HFFc6 (cell line): Measurements from ENCODE around the gene TMEM273. TPM values are rescaled to one million over a fixed set of nuclear protein-coding genes. Genes with fewer than 3 reads are reported as not detected.

Experiments
- DNase-seq: peaks from one replicate; pipeline ENCODE4 v3.0.0-alpha.2; 2018
- H3K27ac Mint-ChIP-seq: 2 replicates; pipeline ENCODE4 v1.8.0; 2020; ENCODE audit warnings: mild to moderate bottlenecking, mixed read lengths
- H3K27me3 Mint-ChIP-seq: 2 replicates; pipeline ENCODE4 v1.8.0; 2021; ENCODE audit warnings: mild to moderate bottlenecking, moderate library complexity, mixed read lengths; ENCODE audit not compliant: insufficient read depth
- H3K36me3 Mint-ChIP-seq: 2 replicates; pipeline ENCODE4 v1.8.0; 2021; ENCODE audit warnings: low read depth, mixed read lengths
- H3K4me1 Mint-ChIP-seq: 2 replicates; pipeline ENCODE4 v1.8.0; 2020; ENCODE audit warnings: low read depth, mixed read lengths
- H3K4me3 Mint-ChIP-seq: 2 replicates; pipeline ENCODE4 v1.8.0; 2020; ENCODE audit warnings: mild to moderate bottlenecking, moderate library complexity, mixed read lengths
- H3K9me3 Mint-ChIP-seq: 2 replicates; pipeline ENCODE4 v1.8.0; 2020; ENCODE audit warnings: mild to moderate bottlenecking, mixed read lengths
- total RNA-seq, 6 experiments: library from RNA; stranded (reverse); fragmentation: NEBNext Ultra II Directional; extraction: Animal tissue kit (Norgen Biotek cat#: 25700); gene quantifications; 2 replicates in 1 of 6; 3 replicates in 5 of 6; pipeline ENCODE4 v1.2.3, GENCODE V29; 2021
- TF ChIP-seq, protein P1 (sequence below): fragments of 200-600 bp; sonication (generic); IDR thresholded peaks from 2 replicates; pipeline ENCODE4 v1.5.0; 2021; ENCODE audit warnings: antibody characterized with exemption, mild to moderate bottlenecking

The TMEM273 gene
- total RNA-seq, 6 experiments from 2014 or later = not detected

DNA sequence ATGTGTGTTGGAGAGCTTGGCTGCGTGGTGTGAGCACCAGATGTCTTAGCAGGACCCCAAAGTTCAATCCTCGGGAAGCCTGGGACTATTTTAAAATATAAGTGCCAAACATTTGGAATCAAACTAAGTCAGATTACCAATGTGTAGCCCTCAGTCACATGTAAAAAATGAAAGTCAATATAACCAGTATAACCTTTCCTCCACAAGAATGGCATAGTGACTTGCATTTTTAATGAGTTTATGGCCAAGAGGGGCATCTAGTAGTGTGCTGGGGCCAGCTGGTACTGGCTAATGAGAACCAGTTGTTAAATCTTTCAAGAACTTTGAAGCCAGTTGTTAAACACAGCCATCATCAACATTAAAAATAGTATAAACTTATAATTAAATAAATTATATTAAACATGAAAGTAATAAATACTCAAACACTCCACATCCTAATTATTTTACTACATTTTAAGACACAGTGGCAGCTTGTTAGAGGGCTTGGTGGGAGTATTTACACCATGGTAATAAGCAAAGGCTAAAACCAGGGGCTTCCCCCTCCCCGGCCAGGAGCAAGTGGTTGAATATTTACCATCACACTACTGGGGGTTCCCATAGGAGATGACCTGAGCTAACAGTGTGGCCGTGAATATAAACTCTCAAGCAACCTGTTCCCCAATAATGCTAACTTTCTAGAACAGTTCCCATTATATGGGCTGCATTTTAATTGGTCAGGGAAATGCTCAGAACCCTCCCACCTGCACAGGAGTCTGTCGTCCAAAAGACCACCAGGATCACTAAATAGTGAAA lies 46.5 kb downstream of the TMEM273 start:
- Mint-ChIP-seq H3K27ac (peak overlapping the region; percentile 95), H3K27me3 (peaks cover 17% of the 10 kb centered on the region), H3K9me3 (no peaks in the 10 kb centered on the region), H3K4me3 (peak overlapping the region; percentile 33; the same call in 1 of the 2 replicates), H3K4me1 (peaks cover 39% of the 10 kb centered on the region), H3K36me3 (no peaks in the 10 kb centered on the region)
- TF ChIP-seq, protein P1, sequence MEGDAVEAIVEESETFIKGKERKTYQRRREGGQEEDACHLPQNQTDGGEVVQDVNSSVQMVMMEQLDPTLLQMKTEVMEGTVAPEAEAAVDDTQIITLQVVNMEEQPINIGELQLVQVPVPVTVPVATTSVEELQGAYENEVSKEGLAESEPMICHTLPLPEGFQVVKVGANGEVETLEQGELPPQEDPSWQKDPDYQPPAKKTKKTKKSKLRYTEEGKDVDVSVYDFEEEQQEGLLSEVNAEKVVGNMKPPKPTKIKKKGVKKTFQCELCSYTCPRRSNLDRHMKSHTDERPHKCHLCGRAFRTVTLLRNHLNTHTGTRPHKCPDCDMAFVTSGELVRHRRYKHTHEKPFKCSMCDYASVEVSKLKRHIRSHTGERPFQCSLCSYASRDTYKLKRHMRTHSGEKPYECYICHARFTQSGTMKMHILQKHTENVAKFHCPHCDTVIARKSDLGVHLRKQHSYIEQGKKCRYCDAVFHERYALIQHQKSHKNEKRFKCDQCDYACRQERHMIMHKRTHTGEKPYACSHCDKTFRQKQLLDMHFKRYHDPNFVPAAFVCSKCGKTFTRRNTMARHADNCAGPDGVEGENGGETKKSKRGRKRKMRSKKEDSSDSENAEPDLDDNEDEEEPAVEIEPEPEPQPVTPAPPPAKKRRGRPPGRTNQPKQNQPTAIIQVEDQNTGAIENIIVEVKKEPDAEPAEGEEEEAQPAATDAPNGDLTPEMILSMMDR = no peak
- DNase-seq = no peak

DNA sequence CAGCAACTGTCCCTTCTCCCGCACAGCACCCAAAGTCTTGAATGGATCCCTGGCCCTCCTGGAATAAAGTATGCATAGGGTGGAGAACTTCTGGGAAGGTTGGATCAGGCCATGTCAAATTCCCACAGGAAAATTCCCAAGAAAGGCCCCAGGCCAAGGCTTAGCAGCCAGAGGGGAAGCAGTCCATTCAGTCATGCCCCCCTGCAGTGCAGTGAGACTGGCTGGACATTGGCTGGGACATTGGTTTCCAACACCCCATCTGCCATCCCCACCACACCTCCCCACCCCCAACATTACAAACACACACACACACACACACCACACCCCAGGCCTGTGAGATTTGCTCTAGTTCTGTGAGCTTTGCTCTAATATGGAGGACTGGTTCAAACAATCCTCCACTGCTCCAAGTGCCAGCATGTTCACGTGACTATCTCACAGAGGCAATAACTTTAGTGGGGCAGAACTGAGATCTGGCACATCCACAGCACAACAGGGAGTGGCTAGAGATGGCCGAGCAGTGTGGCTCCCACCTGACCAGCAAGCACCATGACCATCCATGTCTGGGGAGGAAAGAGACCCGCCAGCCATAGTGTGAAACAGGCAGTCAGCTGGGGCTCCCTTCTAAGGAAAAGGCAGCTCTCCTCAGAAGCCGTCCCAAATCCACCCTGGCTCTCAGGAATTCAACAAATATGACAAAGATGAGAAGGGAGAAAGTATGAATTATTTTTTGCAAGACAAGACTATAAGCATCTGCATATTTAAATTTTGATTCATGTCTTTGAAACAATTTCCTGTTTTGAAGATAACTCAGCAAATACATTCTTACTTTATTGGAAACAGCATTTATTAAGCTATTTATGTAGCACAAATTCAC lies 47.6 kb downstream of the TMEM273 start:
- no peak for DNase-seq
- Mint-ChIP-seq H3K4me3 (peak overlapping the region; percentile 74), H3K27ac (peak overlapping the region; percentile 95), H3K27me3 (peaks cover 21% of the 10 kb centered on the region), H3K36me3 (no peaks in the 10 kb centered on the region), H3K4me1 (peaks cover 39% of the 10 kb centered on the region), H3K9me3 (peaks cover 4% of the 10 kb centered on the region; the same call in 1 of the 2 replicates)
- TF ChIP-seq, protein P1 = no peak

DNA sequence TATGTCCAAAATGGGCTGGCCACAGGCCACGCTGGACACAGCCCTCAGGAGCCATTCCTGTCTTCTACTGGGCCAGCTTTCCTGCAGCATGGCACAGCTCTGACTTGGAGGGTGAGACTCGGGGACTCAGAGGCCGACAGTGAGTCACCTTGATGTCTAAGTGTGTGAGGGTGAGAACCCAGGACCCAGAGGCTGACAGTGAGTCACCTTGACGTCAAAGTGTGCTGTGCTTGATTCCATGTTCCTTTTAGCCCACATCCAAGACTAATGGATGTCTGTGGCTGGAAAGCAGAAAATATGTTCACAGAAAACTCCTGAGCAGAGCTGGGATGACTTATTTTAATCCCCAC lies 48.4 kb downstream of the TMEM273 start:
- Mint-ChIP-seq H3K9me3 (peaks cover 4% of the 10 kb centered on the region; the same call in 1 of the 2 replicates), H3K27ac (peak overlapping the region; percentile 95), H3K36me3 (no peaks in the 10 kb centered on the region), H3K4me1 (peaks cover 39% of the 10 kb centered on the region), H3K27me3 (peaks cover 26% of the 10 kb centered on the region), H3K4me3 (peak overlapping the region; percentile 74)
- TF ChIP-seq, protein P1 = no peak
- peak; percentile 95 for DNase-seq

DNA sequence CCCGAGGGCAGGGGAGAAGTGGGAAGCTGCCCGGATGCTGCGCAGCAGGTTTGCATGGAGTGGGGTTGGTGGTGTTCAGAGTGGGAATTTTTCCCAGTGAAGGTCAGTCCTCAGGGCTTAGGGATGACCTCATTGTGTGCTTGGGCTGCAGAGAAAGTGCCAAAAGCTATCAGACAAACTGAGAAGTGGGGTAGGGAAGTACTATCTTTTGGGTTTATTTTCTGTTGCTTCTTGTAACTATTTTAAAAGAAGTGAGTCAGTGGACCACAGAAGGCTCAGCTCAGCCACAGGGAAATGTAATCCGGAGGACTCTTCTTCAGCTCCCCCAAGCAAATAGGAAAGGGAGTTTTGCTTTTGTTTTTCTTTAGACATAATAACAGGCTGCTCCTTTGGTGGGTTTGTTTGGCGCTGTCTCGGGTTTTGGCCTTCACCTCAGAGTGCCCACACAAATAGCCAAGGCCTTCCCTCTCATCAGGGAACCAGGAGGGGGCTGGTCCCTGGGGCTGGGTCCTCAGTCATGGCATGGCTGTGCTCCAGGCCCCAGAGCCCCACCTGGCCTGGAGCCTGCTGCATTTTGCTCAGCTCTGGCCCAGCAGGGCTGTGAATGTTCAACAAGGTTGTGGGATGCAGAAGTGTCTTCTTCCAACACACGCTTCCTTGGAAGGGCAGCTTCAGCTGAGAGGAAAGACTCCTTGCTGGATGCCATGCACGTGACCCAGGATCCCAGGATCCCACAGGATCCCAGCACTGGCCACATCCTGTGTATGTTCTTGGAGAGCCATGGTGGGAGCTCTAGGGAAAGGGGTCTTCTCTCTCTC lies 49.0 kb downstream of the TMEM273 start:
- peak overlapping the region; percentile 95 for H3K27ac Mint-ChIP-seq
- H3K36me3 Mint-ChIP-seq = no peaks in the 10 kb centered on the region
- TF ChIP-seq, protein P1 = no peak
- H3K27me3 Mint-ChIP-seq = peaks cover 32% of the 10 kb centered on the region
- peak overlapping the region; percentile 74 for H3K4me3 Mint-ChIP-seq
- H3K4me1 Mint-ChIP-seq = peaks cover 39% of the 10 kb centered on the region
- peak; percentile 70 for DNase-seq
- H3K9me3 Mint-ChIP-seq = peaks cover 4% of the 10 kb centered on the region; the same call in 1 of the 2 replicates

DNA sequence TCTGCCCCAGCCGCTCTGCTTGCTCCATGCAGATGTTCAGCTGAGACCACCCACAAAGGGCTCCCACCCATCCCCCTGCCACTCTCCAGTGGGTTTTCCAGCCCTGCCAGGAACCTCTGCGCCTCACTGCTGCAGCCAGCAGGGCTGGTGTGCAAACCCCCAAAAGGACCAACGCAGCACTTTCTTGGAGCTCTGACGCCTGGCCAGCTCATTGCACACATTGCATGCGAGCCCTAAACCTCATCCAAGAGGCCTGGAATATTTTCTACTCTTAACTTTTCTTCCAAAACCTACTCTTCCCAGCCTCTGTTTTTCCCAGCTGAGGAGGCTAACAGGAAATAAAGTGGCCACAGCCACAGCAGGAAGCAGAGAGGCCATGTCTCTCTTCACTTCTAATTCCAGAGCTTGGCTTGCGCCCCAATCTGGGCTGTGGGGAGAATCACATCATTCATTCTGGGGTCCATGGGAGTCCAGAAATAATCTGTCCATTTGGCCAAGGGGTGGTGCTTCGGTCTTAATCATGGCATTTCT lies 49.8 kb downstream of the TMEM273 start:
- peak; percentile 61 for DNase-seq
- TF ChIP-seq, protein P1 = no peak
- peaks cover 4% of the 10 kb centered on the region; the same call in 1 of the 2 replicates for H3K9me3 Mint-ChIP-seq
- H3K27me3 Mint-ChIP-seq = peaks cover 38% of the 10 kb centered on the region
- H3K36me3 Mint-ChIP-seq = no peaks in the 10 kb centered on the region
- peak overlapping the region; percentile 74; the same call in 1 of the 2 replicates for H3K4me3 Mint-ChIP-seq
- peaks cover 39% of the 10 kb centered on the region for H3K4me1 Mint-ChIP-seq
- H3K27ac Mint-ChIP-seq = peak overlapping the region; percentile 95
